ENCODE measurements around the gene ZMYND10. TPM values are rescaled to one million over a fixed set of nuclear protein-coding genes. Genes with fewer than 3 reads are reported as not detected.

ZMYND10 gene
- total RNA-seq, 4 donors from 2014 or later = 3.0 TPM; not detected in 3

DNA sequence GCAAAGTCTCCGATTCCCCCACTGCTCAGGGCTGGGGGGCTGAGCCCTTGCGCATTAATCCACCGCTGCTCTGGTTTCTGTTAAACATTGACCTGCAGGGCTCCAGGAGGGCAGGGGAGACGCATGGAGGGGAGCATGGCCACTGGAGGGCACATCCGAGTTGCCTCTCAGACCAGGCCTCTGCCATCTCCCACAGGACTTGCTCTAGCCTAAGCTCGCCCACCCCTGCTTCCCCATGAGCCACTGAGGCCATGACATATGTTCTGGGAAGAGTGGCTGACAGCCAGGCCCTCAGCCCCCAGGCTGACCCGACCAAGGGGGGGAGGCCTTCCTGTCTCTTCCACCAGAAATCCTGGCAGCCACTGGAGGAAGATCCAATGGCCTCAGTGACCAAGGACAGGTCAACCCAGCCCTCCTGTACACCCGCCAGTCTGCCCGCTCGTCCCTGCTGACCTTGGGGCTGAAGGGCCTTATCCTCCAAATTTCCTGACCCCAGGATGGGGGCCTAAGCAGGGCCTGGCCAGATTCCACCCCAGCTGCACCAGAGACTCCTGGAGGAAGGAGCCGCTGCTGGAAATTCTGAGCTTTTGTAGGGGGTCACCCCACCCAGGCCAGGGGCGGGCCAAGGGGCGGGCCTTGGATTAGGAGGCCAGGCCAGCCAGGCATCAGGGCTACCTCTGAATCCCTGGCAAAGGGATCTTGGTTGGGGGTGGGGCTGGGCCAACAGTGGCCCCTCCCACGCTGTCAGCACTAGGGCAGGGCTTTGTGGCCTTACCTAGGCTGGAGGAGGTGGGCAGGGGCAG lies 42.3 kb downstream of the ZMYND10 start, which contains the start of gene HYAL1:
Gene HYAL1, minus strand, starts transcription at position 562 of the 803 bp plus-strand sequence. CDS start 618 bp downstream, outside the sequence.
- TF ChIP-seq POLR2A (IDR thresholded peaks at IDR 0.05) (peak; percentile 44 to 55), CTCF (IDR thresholded peaks at IDR 0.05 in 4 of 5, conservative IDR thresholded peaks at IDR 0.05 in 1 of 5) (peak in 4 of 5 experiments; percentile 16 to 38 (median 21))
- Histone ChIP-seq H3K9me3 (no peaks in the 10 kb centered on the region), H3K27ac (peak within 1 kb of the TSS; percentile 85 to 91 (median 88)), H3K4me1 (peaks cover 28 to 44% of the 10 kb centered on the region in 2 donors), H3K27me3 (no peaks in the 10 kb centered on the region), H3K36me3 (no peaks in the 10 kb centered on the region), H3K4me3 (peak within 1 kb of the TSS; percentile 45 to 52 (median 49))
- ATAC-seq (no peak), DNase-seq (peak in 1 of 2 donors; percentile 72)
- intact Hi-C loops (cut with DNase I; ENCODE audit: low total_unique reads) = no loop called here
- in situ Hi-C loops (cut with MboI; ENCODE audit: low sequenced_read_pairs in 4 of 4) = no loop called here

DNA sequence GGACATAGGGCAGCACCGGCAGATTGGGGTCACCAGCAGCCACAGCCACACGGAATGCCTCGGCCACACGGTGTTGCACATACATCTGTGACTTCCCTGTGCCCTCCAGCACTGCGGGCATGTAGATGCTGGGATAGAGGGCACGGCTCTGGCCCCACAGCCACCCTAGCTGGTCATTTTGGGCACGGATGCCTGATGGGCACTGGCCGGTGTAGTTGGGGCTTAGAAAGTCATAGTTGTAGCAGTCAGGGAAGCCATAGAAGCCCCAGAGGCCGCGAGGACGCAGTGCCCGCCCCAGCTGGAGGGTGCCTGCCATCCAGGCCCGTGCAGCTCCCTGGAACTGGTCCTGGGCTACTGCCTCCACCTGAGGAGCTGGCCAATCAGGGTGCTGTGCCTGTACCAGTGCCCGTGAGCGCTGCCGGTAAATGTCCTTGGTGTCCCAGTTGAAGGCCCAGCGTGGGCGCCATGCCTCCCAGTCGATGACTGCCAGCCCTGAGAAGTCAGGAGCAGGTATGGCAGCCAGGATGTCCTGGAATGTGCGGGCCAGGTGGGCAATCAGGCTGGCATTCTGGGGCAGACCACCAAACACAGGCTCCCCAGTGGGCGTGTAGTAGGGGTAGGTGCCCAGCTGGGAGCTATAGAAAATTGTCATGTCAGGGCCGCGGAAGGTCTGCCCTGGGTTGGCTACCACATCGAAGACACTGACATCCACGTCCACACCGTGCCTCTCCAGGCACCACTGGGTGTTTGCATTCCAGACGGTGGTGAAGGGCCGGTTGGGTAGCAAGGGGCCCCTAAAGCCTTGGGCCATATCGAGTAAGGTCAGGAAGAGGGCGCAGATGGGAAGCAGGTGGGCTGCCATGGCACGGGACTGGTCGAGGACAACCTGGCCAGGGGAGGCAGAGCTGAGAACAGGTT lies 43.2 kb downstream of the ZMYND10 start:
- no peak for ATAC-seq
- H3K27ac ChIP-seq = peak overlapping the region; percentile 85 to 91 (median 88)
- no peak for DNase-seq
- H3K36me3 ChIP-seq = no peaks in the 10 kb centered on the region
- peak overlapping the region; percentile 45 to 52 (median 49) for H3K4me3 ChIP-seq
- peaks cover 29 to 48% of the 10 kb centered on the region in 2 donors for H3K4me1 ChIP-seq
- intact Hi-C loops (cut with DNase I; ENCODE audit: low total_unique reads) (no loop called here), in situ Hi-C loops (cut with MboI; ENCODE audit: low sequenced_read_pairs in 4 of 4) (no loop called here)
- TF ChIP-seq POLR2A (IDR thresholded peaks at IDR 0.05) = no peak
- H3K27me3 ChIP-seq = no peaks in the 10 kb centered on the region
- no peaks in the 10 kb centered on the region for H3K9me3 ChIP-seq

- intact Hi-C loops (cut with DNase I; ENCODE audit: low total_unique reads) = loop anchor here (2.0 kb wide), 1 partner anchor 20 kb away; no protein-coding TSS in a partner anchor
Measured at GRCh38 chr3:50300681-50301254, 44.8 kb downstream of the ZMYND10 start.

GRCh38 chr3:50299929-50300680 lies 45.4 kb downstream of the ZMYND10 start:
- Histone ChIP-seq H3K4me3 (peak overlapping the region; percentile 49 to 71 (median 60)), H3K27ac (peak overlapping the region; percentile 85 to 91 (median 88)), H3K27me3 (no peaks in the 10 kb centered on the region), H3K9me3 (no peaks in the 10 kb centered on the region), H3K4me1 (peaks cover 29 to 48% of the 10 kb centered on the region in 2 donors), H3K36me3 (peaks cover 0 to 5% of the 10 kb centered on the region in 2 donors)
- TF ChIP-seq CTCF (IDR thresholded peaks at IDR 0.05 in 4 of 5, conservative IDR thresholded peaks at IDR 0.05 in 1 of 5) (no peak), POLR2A (IDR thresholded peaks at IDR 0.05) (no peak)
- DNase-seq (no peak), ATAC-seq (peak; percentile 10 to 19)
- intact Hi-C loops (cut with DNase I; ENCODE audit: low total_unique reads) (loop anchor here (2.0 kb wide), 1 partner anchor 21 kb away; no protein-coding TSS in a partner anchor), in situ Hi-C loops (cut with MboI; ENCODE audit: low sequenced_read_pairs in 4 of 4) (loop anchor here in 1 of 4 donors (25.0 kb wide), 1 partner anchor 363 kb away; the partner anchor contains the start of genes MON1A and RBM6)

More at GRCh38 chr3:50300681-50301254, 44.8 kb downstream of the ZMYND10 start:
- peak in 1 of 5 experiments; percentile 15 for TF ChIP-seq CTCF (IDR thresholded peaks at IDR 0.05 in 4 of 5, conservative IDR thresholded peaks at IDR 0.05 in 1 of 5)
- no peak for TF ChIP-seq POLR2A (IDR thresholded peaks at IDR 0.05)
- peaks cover 0 to 5% of the 10 kb centered on the region in 2 donors for H3K36me3 ChIP-seq
- peak overlapping the region in 3 of 4 donors; percentile 60 to 71 (median 61) for H3K4me3 ChIP-seq
- no peaks in the 10 kb centered on the region for H3K27me3 ChIP-seq
- in situ Hi-C loops (cut with MboI; ENCODE audit: low sequenced_read_pairs in 4 of 4) = no loop called here
- H3K9me3 ChIP-seq = no peaks in the 10 kb centered on the region
- DNase-seq = no peak
- peak overlapping the region; percentile 85 to 91 (median 88) for H3K27ac ChIP-seq
- peaks cover 29 to 48% of the 10 kb centered on the region in 2 donors for H3K4me1 ChIP-seq
- no peak for ATAC-seq

All from gastrocnemius medialis (tissue), 4 donors.